ENCODE results near the gene IGFL1. TPM values are rescaled to one million over a fixed set of nuclear protein-coding genes. Genes with fewer than 3 reads are reported as not detected.
"Not testable (repeated sequence)": the region's sequence is repeated elsewhere in the genome, so short reads cannot be mapped to it uniquely, and the experiment has no call there.

IGFL1 gene
- total RNA-seq, 1 experiment from 2014 or later = not detected

- no peak for TF ChIP-seq EZH2 (IDR thresholded peaks at IDR 0.05; ENCODE audit: borderline replicate concordance, low read depth, low read length, poor library complexity, severe bottlenecking)
- TF ChIP-seq, protein P1, sequence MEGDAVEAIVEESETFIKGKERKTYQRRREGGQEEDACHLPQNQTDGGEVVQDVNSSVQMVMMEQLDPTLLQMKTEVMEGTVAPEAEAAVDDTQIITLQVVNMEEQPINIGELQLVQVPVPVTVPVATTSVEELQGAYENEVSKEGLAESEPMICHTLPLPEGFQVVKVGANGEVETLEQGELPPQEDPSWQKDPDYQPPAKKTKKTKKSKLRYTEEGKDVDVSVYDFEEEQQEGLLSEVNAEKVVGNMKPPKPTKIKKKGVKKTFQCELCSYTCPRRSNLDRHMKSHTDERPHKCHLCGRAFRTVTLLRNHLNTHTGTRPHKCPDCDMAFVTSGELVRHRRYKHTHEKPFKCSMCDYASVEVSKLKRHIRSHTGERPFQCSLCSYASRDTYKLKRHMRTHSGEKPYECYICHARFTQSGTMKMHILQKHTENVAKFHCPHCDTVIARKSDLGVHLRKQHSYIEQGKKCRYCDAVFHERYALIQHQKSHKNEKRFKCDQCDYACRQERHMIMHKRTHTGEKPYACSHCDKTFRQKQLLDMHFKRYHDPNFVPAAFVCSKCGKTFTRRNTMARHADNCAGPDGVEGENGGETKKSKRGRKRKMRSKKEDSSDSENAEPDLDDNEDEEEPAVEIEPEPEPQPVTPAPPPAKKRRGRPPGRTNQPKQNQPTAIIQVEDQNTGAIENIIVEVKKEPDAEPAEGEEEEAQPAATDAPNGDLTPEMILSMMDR (conservative IDR thresholded peaks at IDR 0.05; ENCODE audit: low read depth, low read length) = no peak
- intact Hi-C loops (cut with micrococcal nuclease; ENCODE audit: unreplicated experiment) = no loop called here
- Histone ChIP-seq H3K4me1 (ENCODE audit: insufficient read depth, low read length, poor library complexity, severe bottlenecking) (no peaks in the 10 kb centered on the region), H3K36me3 (ENCODE audit: insufficient read depth, low read length, poor library complexity, severe bottlenecking) (no peaks in the 10 kb centered on the region), H3K4me3 (ENCODE audit: low read depth, low read length, poor library complexity, severe bottlenecking) (no peak overlapping the region), H3K9me3 (ENCODE audit: low read depth, low read length, poor library complexity, severe bottlenecking) (no peaks in the 10 kb centered on the region), H3K27ac (ENCODE audit: low read depth, low read length, poor library complexity, severe bottlenecking) (no peak overlapping the region), H3K27me3 (replicated peaks; ENCODE audit: insufficient read depth, low read depth, low read length, poor library complexity) (no peaks in the 10 kb centered on the region)
- POLR2A ChIA-PET (ENCODE audit: low non-redundant PET) = no interaction called here
- no peak for DNase-seq (ENCODE audit: low spot score)
- BruUV-seq (replicated peaks) = no TSS peak
- CTCF ChIA-PET = interaction anchor here (0.8 kb wide), 1 partner anchor 117 kb away, joined by 3 read pairs; no protein-coding TSS in a partner anchor
These were observed 34.4 kb upstream of the IGFL1 start for GRCh38 chr19:46195104-46195503.

DNA sequence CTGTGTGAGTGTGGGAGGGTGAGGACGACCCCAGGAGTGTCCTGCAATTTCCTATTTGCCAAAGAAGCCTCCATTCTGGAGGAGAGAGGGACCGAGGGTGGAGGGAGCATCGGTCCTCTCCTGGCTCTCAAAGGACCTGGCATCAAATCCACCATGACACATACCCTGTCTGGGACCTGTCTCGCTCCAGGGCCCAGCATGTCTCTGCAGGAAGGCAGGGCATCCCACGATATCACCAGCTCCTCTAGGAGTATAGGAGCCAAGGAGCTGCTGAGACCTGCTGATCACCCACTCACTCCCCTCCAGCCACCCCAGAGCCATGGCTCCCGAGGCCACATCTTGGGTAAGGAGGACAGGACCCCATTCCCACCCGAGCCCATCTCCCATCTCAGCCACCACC lies 33.6 kb upstream of the IGFL1 start:
- H3K36me3 ChIP-seq (ENCODE audit: insufficient read depth, low read length, poor library complexity, severe bottlenecking); H3K27me3 ChIP-seq (replicated peaks; ENCODE audit: insufficient read depth, low read depth, low read length, poor library complexity); H3K4me1 ChIP-seq (ENCODE audit: insufficient read depth, low read length, poor library complexity, severe bottlenecking); DNase-seq (ENCODE audit: low spot score); intact Hi-C loops (cut with micrococcal nuclease; ENCODE audit: unreplicated experiment); H3K27ac ChIP-seq (ENCODE audit: low read depth, low read length, poor library complexity, severe bottlenecking); H3K9me3 ChIP-seq (ENCODE audit: low read depth, low read length, poor library complexity, severe bottlenecking); CTCF ChIA-PET; H3K4me3 ChIP-seq (ENCODE audit: low read depth, low read length, poor library complexity, severe bottlenecking); POLR2A ChIA-PET (ENCODE audit: low non-redundant PET); BruUV-seq (replicated peaks): not testable (repeated sequence)

GRCh38 chr19:46196410-46197124 lies 33.0 kb upstream of the IGFL1 start:
- TF ChIP-seq, protein P1 (conservative IDR thresholded peaks at IDR 0.05; ENCODE audit: low read depth, low read length) = no peak
- no peak for TF ChIP-seq EZH2 (IDR thresholded peaks at IDR 0.05; ENCODE audit: borderline replicate concordance, low read depth, low read length, poor library complexity, severe bottlenecking)
- no TSS peak for BruUV-seq (replicated peaks)
- intact Hi-C loops (cut with micrococcal nuclease; ENCODE audit: unreplicated experiment) = no loop called here
- ChIA-PET POLR2A (ENCODE audit: low non-redundant PET) (no interaction called here), CTCF (no interaction called here)
- H3K36me3 ChIP-seq (ENCODE audit: insufficient read depth, low read length, poor library complexity, severe bottlenecking) = no peaks in the 10 kb centered on the region
- DNase-seq (ENCODE audit: low spot score) = no peak
- no peaks in the 10 kb centered on the region for H3K9me3 ChIP-seq (ENCODE audit: low read depth, low read length, poor library complexity, severe bottlenecking)
- no peak overlapping the region for H3K27ac ChIP-seq (ENCODE audit: low read depth, low read length, poor library complexity, severe bottlenecking)
- H3K4me1 ChIP-seq (ENCODE audit: insufficient read depth, low read length, poor library complexity, severe bottlenecking) = no peaks in the 10 kb centered on the region
- H3K27me3 ChIP-seq (replicated peaks; ENCODE audit: insufficient read depth, low read depth, low read length, poor library complexity) = no peaks in the 10 kb centered on the region
- H3K4me3 ChIP-seq (ENCODE audit: low read depth, low read length, poor library complexity, severe bottlenecking) = no peak overlapping the region
